ENCODE data around the gene STIL.

GRCh38 chr1:47348246-47348645, 34.3 kb upstream of the STIL start:
- TF ChIP-seq POLR2A (IDR thresholded peaks at IDR 0.05; ENCODE audit: low read depth, low read length) (no peak), CTCF (IDR thresholded peaks at IDR 0.05; ENCODE audit: extremely low read depth in 1 of 2, insufficient read depth in 1 of 2, low read depth in 1 of 2, low read length in 2 of 2) (no peak), EZH2 (IDR thresholded peaks at IDR 0.05; ENCODE audit: borderline replicate concordance, low read depth, low read length, severe bottlenecking) (no peak), GATA2 (IDR thresholded peaks at IDR 0.05; ENCODE audit: insufficient read depth, insufficient read length, low read depth, low read length) (no peak), FOS (IDR thresholded peaks at IDR 0.05; ENCODE audit: borderline replicate concordance, insufficient read depth, low read length) (no peak), MYC (IDR thresholded peaks at IDR 0.05; ENCODE audit: low read depth, low read length) (no peak)
